HG03060 (cell line): ENCODE results near the gene EIF6.

Source experiments
- ATAC-seq: cut with Tn5 transposase; IDR thresholded peaks from one replicate; pipeline ENCODE4 v1.9.1; 2021; ENCODE audit warnings: low read depth, moderate number of reproducible peaks; ENCODE audit not compliant: unreplicated experiment

The EIF6 gene

GRCh38 chr20:35281506-35282101 is 3.0 kb downstream of the EIF6 start:
- ATAC-seq: no peak

DNA sequence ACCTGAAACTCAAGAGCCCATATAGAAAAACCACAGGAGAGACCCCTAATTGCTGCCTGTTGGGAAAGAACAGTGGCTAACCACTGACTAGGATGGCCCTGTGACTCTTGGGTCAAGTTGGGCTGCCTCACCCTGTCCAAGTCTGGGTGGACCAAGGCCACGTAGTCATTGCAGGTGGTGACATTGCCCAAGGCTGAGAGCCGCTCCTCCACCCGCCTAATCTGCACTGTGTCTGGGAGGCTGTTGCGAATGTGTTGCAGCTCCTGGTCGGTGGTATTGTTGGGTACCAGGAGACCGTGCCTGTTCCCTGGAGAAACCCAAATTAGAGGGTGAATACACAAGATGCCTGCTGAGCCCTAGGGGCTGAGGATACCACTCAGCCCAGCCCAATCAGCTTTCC is 4.0 kb downstream of the EIF6 start:
- no peak for ATAC-seq

- ATAC-seq: no peak
Observed at GRCh38 chr20:35279533-35280174, 4.9 kb downstream of the EIF6 start.

DNA sequence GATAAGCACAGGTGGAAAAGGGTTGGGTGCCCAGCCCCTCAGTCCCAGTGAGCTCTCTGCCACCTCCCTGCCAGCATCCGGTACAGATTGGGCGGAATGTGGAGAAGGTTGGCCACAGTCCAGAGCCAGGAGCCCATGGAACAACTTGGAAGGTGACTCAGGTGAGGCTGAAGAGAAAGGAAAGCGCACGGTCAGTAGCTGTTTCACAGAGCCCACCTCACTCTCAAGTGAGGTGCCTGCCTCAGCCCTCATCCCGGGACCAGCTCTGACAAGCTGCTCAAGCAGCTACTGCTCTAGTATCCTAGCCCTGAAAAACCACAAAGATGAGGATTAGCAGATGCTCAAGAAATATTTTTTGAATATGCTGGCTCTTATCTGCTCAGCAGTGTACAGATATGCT is 5.5 kb downstream of the EIF6 start:
- ATAC-seq: no peak

DNA sequence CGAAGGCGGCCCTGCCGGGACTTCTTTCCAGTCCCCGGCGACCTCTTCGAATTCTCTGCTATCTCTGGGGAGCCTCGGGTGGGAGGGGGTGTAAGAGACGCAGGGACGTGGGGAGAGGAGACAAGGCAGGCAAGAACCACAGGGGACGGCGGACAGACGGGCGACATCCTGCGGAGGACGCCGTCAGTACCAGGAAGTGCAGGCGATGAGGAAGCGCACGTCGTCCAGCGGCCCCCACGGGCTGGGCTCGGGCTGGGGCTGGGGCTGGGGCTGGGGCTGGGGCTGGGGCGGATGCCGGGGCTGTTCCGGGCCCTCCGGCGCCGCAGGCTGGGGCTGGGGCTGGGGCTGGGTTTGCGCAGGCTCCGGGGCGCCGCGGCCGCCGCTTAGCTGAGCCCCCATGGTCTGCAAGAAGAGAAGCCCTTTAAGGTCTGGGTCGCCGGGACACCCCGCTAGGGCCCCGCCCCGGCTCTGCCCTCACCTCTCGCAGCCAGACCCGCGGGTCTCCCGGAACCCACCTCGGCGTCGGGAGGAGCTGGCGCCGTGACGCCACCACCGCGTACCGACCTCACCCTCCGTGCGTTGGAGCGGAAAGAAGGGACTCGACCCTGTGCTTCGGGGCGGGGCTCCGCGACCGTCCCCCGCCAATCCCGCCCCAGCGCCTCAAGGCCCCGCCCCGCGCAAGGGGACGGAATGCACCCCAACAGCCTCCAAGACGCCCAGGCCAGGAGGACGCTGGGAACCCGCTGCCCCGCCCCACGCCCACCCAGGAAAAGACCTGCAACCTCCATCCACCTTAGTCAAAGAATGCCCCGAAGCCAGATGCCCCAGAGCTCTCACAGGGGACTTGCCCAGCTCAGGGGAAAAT is 6.8 kb downstream of the EIF6 start, which contains the start of gene MMP24OS:
Gene MMP24OS, minus strand, starts transcription at position 592 of the 865 bp plus-strand sequence. Its CDS starts 193 bp downstream, at position 399.
- peak; percentile 67 for ATAC-seq

GRCh38 chr20:35277127-35277526 is 7.4 kb downstream of the EIF6 start:
- no peak for ATAC-seq

DNA sequence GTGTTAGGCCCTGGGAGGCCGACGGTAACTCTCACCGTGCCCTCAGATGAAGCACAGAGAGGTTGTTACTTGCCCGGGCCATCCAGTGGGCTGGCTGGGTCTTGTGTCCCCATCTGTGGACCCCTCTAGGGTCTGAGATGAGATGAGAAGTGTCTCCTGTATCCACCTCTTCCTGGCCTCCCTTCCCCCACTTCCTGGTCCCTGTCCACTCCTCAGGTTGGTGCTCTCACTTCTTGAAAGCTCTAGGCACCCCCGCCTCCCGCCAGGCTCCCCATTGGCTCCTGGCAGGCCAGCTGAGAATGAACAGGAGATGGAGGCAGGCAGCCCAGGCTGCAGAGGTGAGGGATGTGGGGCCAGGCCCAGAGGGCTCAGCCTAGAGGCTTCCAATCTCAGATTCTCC is 8.2 kb downstream of the EIF6 start:
- ATAC-seq: no peak

- no peak for ATAC-seq
Observed at GRCh38 chr20:35275741-35276251, 8.8 kb downstream of the EIF6 start.

- no peak for ATAC-seq
Observed at GRCh38 chr20:35274172-35275092, 10.1 kb downstream of the EIF6 start.

GRCh38 chr20:35273449-35274171 is 11.0 kb downstream of the EIF6 start:
- no peak for ATAC-seq

DNA sequence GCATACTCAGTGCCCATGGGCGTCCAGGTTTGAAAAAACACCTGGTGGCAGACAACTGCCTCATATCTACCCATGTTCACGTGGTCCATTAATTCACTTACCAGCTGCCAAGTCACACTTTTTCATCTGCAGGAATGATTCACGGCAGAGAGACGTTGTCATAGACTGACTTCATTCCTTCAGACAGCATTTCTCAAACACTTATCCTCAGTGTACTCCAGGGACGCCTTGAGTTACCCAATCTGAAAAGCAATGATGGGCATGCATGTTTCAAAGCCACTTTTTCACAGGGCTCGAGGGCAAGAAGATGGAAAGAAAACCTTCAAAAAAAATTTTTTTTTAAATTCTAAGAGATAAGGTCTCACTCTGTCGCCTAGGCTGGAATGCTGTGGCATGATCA is 12.7 kb downstream of the EIF6 start:
- no peak for ATAC-seq

DNA sequence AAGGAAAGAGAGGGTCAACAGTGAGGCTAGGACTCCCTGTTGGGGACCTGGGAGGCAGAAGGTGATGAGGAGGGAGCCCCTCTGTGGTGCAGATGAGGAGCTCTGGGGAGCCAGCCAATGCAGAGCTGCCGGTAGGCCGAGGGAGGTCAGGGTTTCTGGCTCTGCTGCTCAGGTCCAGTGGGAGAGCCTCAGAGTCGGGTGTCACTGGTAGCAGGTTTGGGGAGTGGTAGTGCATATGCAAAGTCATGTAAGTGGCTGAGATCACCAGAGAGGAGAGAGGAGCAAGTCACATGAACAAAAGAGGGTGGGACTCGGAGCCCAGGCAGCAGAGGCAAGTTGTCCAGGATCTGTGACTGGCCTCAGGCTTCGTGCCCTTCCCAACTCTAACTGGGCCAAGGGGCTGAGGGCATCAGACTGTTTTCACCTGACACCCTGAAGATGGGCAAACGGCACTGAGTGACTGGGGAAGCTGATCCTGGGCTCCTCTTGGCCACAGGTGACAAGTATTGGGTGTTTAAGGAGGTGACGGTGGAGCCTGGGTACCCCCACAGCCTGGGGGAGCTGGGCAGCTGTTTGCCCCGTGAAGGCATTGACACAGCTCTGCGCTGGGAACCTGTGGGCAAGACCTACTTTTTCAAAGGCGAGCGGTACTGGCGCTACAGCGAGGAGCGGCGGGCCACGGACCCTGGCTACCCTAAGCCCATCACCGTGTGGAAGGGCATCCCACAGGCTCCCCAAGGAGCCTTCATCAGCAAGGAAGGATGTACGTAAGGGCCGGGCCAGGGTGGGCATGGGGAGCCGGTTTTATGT is 13.3 kb downstream of the EIF6 start:
- ATAC-seq: no peak

- no peak for ATAC-seq
Observed at GRCh38 chr20:35270021-35270902, 14.3 kb downstream of the EIF6 start.

DNA sequence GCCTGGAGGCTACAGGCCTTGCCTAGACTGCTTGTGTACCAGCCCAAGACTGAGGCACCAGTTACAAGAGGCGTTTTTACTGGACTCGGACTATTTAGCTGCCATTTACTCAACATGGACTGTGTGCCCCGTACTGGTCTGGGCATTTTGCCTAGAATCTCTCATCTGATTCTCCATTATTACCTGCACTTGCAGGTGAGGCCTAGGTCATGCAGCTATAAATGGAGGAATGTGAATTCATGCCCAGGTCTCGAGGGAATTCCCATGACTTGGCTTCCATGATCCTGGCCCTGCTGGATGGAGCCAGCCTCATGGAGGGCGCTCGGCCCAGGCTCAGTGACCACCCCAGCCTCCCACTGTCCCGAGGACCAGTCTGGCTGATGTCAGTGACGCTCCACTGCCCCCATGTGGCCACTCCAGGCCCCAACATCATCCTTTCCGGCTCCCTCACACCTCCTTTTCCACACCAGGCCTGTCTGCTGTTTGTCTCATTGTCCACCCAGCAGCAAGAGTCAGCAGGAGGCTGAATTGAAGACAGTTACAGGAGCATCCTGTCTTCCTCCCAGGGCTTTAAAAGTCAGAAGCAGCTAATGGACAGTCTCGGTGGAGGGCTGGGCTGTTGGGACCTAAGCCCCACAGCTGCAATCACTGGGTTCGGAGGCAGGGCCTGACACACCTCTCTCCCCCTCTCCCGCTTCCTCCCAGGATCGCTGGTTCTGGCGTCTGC is 15.4 kb downstream of the EIF6 start:
- no peak for ATAC-seq

DNA sequence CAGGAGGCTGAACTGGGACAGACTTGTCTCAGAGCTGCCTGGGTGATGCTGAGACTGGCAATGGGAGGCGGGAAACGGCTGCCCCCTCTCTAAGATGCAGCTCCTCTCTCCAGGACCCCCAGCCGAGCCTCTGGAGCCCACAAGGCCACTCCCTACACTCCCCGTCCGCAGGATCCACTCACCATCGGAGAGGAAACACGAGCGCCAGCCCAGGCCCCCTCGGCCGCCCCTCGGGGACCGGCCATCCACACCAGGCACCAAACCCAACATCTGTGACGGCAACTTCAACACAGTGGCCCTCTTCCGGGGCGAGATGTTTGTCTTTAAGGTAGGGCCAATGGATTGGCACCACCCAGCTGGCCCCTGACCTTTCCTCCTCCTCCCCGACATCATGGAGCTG is 17.5 kb downstream of the EIF6 start:
- ATAC-seq: no peak

- no peak for ATAC-seq
Observed at GRCh38 chr20:35264755-35265154, 19.8 kb downstream of the EIF6 start.
